ENCODE measurements around the gene DOHH.
"Not testable (repeated sequence)": the region's sequence is repeated elsewhere in the genome, so short reads cannot be mapped to it uniquely, and the experiment has no call there.

The DOHH gene

GRCh38 chr19:3534375-3535234 is 34.1 kb upstream of the DOHH start:
- no peak for DNase-seq

DNA sequence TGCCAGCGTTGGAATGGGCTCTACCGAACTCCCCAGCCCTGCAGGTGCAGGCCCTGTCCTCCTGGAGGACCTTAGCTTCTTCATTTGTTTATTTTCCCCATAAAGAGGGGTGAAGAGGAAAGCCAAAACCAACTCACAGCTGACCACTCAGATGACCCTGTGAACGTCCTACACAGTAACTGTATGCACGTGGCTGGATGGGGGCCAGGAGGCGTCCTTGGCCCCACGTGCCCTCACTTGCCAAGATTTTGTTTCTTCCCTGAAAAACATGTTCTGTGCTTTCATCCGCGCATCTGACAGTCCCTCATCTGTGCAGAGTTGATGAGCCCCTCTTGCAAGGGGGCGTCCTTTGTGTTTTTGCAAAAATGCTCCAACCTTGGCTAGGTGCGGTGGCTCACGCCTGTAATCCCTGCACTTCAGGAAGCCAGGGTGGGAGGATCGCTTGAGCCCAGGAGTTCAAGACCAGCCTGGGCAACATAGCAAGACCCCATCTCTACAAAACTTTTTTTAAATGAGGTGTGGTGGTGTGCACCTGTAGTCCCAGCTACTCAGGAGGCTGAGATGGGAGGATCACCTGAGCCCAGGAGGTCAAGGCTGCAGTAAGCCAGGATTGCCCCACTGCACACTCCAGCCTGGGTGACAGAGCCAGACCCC is 33.2 kb upstream of the DOHH start:
- no peak for DNase-seq

DNA sequence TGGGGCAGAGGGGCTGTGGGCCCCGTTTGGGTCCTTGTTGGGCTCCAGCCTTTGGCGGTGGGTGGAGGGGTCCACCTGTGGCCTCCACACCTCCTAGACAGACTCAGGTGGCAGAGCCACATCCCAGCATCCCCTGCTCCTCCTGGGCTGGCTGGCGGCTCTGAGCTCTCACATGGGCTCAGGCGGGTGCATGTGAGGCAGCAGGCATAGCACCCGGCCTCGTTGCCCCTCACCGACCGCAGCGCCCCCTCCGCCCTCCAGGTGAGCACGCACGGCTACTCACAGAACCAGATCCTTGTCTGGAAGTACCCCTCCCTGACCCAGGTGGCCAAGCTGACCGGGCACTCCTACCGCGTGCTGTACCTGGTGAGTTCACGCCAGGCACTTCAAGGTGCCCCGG is 32.6 kb upstream of the DOHH start:
- DNase-seq = no peak

DNA sequence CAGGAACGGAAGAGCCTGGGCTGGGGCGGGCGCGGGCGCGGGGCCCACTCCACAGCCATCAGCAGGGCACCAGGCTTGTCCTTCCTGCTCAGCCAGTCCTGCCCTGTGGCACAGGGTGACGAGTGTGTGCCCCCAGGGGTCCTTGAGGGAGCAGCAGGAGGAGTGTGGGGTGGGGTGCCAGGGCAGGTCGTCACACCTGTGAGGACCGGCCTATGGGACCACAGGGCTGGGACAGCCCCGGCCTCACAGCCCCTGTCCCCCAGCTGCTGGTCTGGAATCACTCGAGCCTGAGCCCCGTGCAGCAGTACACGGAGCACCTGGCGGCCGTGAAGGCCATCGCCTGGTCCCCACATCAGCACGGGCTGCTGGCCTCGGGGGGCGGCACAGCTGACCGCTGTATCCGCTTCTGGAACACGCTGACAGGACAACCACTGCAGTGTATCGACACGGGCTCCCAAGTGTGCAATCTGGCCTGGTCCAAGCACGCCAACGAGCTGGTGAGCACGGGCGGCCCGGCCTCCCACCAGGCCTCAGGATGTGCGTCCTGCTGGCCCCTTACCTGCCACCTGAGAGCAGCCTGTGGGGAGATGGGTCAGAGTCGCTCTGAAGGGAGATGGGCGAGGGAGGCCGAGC is 31.8 kb upstream of the DOHH start:
- no peak for DNase-seq

DNA sequence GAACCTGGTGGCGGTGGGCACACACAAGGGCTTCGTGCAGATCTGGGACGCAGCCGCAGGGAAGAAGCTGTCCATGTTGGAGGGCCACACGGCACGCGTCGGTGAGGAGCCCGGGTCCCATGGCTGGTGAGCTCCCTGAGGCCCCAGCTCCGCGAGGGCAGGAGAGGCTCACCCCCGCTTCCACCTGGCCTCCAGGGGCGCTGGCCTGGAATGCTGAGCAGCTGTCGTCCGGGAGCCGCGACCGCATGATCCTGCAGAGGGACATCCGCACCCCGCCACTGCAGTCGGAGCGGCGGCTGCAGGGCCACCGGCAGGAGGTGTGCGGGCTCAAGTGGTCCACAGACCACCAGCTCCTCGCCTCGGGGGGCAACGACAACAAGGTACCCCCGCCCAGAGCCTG is 31.2 kb upstream of the DOHH start:
- DNase-seq = no peak

- DNase-seq = no peak
Measured at GRCh38 chr19:3530389-3530788, 29.9 kb upstream of the DOHH start.

GRCh38 chr19:3529299-3529698 is 28.8 kb upstream of the DOHH start:
- DNase-seq = not testable (repeated sequence)

DNA sequence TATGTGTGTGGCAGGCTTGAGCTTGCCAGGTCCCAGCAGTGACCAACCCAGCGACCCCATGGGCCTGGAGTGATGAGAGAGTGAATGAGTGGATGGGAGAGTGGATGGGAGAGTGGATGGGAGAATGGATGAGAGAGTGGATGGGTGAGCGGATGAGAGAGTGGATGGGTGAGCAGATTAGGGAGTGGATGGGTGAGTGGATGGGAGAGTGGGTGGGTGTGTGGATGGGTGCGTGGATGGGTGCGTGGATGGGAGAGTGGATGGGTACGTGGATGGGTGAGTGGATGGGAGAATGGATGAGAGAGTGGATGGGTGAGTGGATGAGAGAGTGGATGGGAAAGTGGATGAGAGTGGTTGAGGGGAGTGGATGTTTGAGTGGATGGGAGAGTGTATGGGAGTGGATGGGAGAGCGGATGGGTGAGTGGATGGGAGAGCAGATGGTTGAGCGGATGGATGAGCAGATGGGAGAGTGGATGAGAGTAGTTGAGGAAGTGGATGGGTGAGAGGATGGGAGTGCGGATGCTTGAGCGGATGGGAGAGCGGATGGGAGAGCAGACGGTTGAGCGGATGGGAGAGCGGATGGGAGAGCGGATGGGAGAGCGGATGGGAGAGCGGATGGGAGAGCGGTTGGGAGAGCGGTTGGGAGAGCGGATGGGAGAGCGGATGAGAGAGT is 28.2 kb upstream of the DOHH start:
- no peak for DNase-seq

GRCh38 chr19:3528080-3528479 is 27.6 kb upstream of the DOHH start:
- no peak for DNase-seq

GRCh38 chr19:3527238-3527910 is 26.9 kb upstream of the DOHH start:
- DNase-seq = no peak

- DNase-seq = no peak
Measured at GRCh38 chr19:3526507-3527237, 26.2 kb upstream of the DOHH start.

DNA sequence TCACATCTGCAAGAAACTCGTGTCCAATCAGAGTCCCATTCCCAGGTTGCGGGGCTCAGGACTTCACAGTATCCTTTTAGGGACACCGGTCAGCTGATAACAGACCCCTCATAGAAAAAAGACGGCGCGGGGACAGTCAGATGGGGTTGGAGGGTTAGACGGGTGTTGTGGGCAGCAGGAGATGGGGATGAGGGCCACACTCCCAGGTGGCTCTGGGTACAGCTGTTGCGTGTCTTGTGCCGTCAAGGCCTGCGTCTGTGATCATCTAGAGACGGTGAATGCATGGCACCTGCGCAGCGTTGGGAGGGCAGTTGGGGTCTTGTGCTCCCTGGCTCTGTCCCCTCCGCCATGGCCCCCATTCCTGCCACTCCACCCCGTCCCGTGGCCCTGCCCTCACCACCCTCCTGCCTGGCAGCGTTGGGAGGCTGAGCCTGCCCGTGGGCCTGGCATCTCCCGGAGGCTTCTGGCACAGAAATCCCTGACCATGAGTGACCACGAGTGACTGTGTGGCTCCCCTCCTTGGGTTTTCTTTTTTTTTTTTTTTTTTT is 24.5 kb upstream of the DOHH start:
- no peak for DNase-seq

- no peak for DNase-seq
Measured at GRCh38 chr19:3524078-3524842, 23.8 kb upstream of the DOHH start.

DNA sequence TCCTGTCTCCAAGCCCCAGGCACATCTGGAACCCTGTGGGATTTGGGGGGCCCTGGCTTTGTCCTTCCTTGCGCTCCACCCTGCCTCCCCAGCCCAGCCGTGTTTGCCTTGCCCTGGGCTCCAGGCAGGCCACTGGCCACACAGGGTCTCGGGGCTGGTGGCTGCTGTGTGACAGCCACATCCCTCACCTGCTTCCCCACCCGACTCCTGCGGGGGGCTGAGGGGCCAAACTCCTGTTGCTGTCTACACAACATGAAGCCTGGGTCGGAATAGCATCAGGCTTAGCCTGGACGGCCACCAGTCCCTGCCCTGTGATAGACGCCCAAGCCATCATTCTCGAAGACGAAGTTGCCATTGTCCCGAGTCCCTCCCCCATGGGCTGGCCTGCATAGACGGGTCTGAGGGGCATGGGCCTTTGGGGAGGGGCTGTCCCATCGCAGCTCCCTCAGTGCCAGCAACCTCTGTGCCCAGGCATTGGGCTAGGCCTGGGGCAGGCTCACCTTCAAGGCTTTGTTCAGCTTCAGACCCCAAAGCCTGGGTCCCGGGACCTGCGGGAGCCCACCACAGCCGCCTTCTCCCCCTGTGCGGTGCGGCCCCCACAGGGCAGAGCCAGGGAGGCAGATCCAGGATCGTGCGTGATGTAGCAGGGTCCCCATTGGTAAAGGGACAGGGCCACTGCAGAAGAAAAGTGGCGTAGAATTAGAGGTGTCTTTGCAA is 23.0 kb upstream of the DOHH start:
- DNase-seq = no peak

DNA sequence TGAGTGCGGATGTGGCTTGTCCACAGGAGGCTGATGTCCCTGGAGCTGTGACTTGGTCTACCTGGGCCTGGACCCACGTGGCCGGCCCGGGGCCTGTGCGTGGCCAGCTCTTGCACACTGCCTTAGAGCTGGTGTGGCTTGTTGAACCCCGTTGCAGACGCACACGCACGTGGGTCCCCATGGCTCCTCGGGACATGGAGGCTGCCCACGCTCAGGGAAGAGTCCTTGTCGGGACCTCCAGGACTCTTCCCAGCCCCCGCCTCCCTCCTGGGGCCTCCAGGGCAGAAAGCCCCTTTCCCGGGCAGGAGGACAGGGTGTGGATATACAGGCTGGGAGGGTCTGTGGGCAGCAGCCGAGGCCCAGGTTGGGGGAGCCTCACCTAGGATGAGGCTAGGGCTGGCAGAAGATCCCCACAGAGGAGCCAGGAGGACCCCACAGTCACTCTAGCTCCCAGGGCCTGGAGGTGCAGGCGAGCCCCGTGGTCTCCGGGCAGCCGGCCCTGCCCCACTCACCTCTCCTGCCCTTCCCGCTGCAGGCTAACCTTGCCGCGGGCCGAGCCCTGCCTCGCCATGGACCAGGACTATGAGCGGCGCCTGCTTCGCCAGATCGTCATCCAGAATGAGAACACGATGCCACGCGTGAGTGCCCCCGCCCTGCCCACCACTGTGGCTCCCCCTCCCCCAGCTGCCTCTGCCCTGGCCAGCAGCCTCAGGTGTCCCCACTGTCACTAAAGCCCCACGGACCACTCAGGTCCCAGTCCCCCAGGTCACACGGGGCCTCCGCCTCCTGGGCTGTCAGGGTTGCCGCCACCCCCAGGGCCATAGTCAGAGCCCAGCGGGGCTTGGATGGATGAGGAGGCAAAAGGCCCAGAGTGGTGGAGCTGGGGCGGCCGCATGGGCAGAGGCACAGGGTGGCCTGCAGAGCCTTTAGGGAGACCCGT is 22.2 kb upstream of the DOHH start:
- no peak for DNase-seq

DNA sequence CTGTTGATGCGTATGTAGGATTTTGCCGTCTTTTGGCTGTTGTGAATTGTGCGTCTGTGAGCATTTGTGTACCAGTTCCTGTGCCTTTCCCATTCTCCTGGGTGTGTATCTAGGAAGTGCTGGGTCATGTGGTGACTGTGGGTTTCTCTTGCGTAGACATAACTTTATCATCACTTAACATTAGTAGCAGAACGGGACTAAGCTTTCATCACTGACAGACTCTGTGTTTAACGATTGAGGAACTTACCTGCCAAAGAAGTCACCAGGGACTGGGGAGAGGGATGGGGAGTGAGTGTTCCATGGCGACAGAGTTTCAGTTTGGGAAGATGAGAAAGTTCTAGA is 20.6 kb upstream of the DOHH start:
- DNase-seq = no peak

- peak; percentile 59 for DNase-seq
Measured at GRCh38 chr19:3520166-3521103, 20.0 kb upstream of the DOHH start.

DNA sequence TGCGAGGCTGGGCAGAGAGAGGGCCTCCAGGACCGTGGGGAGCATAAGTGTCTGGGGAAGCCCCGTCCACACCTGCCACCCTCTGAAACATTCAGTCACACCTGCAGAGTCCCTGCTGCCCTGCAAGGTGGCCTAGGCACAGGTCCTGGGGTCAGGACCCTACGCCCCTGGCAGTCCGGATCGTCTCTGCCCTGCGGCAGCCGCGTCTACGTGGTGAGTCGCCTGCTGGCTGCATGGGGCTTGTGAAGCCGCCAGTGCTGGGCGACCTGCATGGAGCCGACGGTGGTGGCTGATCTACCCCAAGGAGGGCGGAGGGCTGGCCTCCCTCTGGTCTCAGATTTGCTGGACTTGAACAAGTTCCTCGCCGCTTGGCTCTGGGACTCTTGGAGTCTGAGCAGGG is 18.7 kb upstream of the DOHH start:
- DNase-seq = no peak

All from NCI-H69 (cell line).